Body of pancreas (tissue), 4 donors: ENCODE data around the gene EP400. TPM values are rescaled to one million over a fixed set of nuclear protein-coding genes. Genes with fewer than 3 reads are reported as not detected.

Source experiments
- ATAC-seq: fragments of 150-250 bp; one replicate; pipeline ENCODE4 v1.9.1; 2016
- DNase-seq, 4 donors: peaks; one replicate each; pipeline ENCODE4 v3.0.0-alpha.2; 2019
- H3K27ac ChIP-seq, 4 donors: fragments of 200-600 bp; sonication (generic); 1 replicate in 3 of 4; 2 replicates in 1 of 4; pipeline versions ENCODE4 v1.5.1 to v1.6.1; 2016 to 2019; ENCODE audit warnings: mild to moderate bottlenecking in 1 of 4, mixed read lengths in 1 of 4, moderate library complexity in 1 of 4
- H3K27me3 ChIP-seq, 2 donors: fragments of 200-600 bp; sonication (generic); one replicate each; pipeline ENCODE4 v1.6.0; 2016; ENCODE audit warnings: mild to moderate bottlenecking in 1 of 2
- H3K36me3 ChIP-seq, 2 donors: fragments of 200-600 bp; sonication (generic); replicated peaks in 1 of 2; 2 replicates each; pipeline ENCODE4 v1.5.1; 2016; ENCODE audit warnings: low read depth in 2 of 2; ENCODE audit not compliant: insufficient read depth in 1 of 2
- H3K4me1 ChIP-seq: fragments of 200-600 bp; sonication (generic); one replicate; pipeline ENCODE4 v1.6.0; 2016
- H3K4me3 ChIP-seq, 2 donors: fragments of 200-600 bp; sonication (generic); 1 replicate in 1 of 2; 2 replicates in 1 of 2; pipeline ENCODE4 v1.5.1; 2016 to 2019
- H3K9me3 ChIP-seq, 3 donors: fragments of 200-600 bp; sonication (generic); 1 replicate in 2 of 3; 2 replicates in 1 of 3; pipeline ENCODE4 v1.5.1; 2016
- POLR2A ChIP-seq, 3 donors: fragments of 450-650 bp; IDR thresholded peaks; one replicate each; pipeline ENCODE4 v1.6.1; 2016; ENCODE audit warnings: antibody characterized with exemption in 3 of 3, mild to moderate bottlenecking in 2 of 3
- WGBS, 2 donors: methylation state at CpG; one replicate each; pipeline ENCODE4 v1.1.5; 2017; 5-methylcytosine and 5-hydroxymethylcytosine counted together
- intact Hi-C: fragments of 100-400 bp; cut with DNase I; formaldehyde crosslinking; loops from one replicate; pipeline ENCODE4 v1.15.1; 2023
- total RNA-seq, 2 donors: library from RNA; depleted of rRNA; stranded (reverse); fragments of >200 nt; gene quantifications; one replicate each; pipeline ENCODE4 v1.1.0, GENCODE V29; 2016
- TF ChIP-seq, protein P1 (sequence below), 7 experiments: fragments of 450-650 bp in 4 of 7; fragments of 200-600 bp in 3 of 7; sonication (generic) in 3 of 7; IDR thresholded peaks; one replicate each; pipeline ENCODE4 v1.5.1; 2016 to 2019; ENCODE audit warnings: antibody characterized with exemption in 7 of 7

EP400 gene
- total RNA-seq, 2 donors from 2014 or later = 20.5 to 22.4 TPM

DNA sequence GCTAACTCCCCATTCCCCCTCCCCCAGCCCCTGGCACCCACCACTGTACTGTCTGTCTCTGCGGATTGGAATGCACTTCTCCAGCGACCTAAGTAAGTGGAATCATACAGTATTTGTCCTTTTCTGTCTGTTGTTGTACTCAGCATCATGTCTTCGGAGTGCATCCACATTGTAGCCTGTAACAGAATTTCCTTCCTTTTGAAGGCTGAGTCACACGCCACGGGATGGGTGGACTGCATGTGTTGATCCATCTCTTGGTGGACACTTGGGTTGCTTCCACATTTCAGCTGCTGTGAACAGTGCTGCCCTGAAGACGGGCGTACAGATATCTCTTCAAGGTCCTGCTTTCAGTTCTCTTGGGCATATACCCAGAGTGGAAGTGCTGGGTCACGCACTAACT lies 160.0 kb downstream of the EP400 start:
- Histone ChIP-seq H3K4me3 (no peak overlapping the region), H3K36me3 (peaks cover 0 to 21% of the 10 kb centered on the region in 2 donors)

DNA sequence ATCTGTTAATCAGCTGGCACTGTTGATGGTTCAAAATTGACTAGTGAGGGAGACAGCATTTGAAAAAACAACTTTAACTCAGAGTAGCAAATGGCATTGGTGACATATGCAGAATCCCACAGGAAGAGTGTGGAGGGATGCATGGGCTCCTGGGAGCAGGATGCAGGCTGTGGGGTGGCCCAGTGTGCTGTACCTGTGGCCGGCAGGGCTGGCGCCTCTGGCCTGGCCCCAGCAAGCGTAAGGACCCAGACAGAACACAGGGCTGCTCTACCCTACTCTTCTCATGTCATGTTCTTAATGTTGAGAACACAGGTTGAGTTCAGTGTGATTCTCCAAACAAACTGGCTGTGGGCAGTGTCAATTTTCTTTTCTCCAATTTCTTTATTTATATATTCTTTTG lies 160.9 kb downstream of the EP400 start:
- 64 to 95% methylated on average over 3 of the region's 3 CpGs for WGBS, 2 donors
- H3K4me1 ChIP-seq = no peaks in the 10 kb centered on the region
- H3K27ac ChIP-seq = no peak overlapping the region
- no peak for ATAC-seq
- TF ChIP-seq, protein P1, sequence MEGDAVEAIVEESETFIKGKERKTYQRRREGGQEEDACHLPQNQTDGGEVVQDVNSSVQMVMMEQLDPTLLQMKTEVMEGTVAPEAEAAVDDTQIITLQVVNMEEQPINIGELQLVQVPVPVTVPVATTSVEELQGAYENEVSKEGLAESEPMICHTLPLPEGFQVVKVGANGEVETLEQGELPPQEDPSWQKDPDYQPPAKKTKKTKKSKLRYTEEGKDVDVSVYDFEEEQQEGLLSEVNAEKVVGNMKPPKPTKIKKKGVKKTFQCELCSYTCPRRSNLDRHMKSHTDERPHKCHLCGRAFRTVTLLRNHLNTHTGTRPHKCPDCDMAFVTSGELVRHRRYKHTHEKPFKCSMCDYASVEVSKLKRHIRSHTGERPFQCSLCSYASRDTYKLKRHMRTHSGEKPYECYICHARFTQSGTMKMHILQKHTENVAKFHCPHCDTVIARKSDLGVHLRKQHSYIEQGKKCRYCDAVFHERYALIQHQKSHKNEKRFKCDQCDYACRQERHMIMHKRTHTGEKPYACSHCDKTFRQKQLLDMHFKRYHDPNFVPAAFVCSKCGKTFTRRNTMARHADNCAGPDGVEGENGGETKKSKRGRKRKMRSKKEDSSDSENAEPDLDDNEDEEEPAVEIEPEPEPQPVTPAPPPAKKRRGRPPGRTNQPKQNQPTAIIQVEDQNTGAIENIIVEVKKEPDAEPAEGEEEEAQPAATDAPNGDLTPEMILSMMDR (IDR thresholded peaks at IDR 0.05) = no peak
- no peak for TF ChIP-seq POLR2A (IDR thresholded peaks at IDR 0.05)
- intact Hi-C loops = no loop called here
- no peak overlapping the region for H3K4me3 ChIP-seq
- no peaks in the 10 kb centered on the region for H3K9me3 ChIP-seq
- no peak for DNase-seq
- H3K27me3 ChIP-seq = no peaks in the 10 kb centered on the region
- peaks cover 0 to 25% of the 10 kb centered on the region in 2 donors for H3K36me3 ChIP-seq

More for the DNA sequence above, 160.0 kb downstream of the EP400 start:
- H3K9me3 ChIP-seq = no peaks in the 10 kb centered on the region
- no peak overlapping the region for H3K27ac ChIP-seq
- no peaks in the 10 kb centered on the region for H3K27me3 ChIP-seq
- WGBS, 2 donors = 91% methylated on average over 8 of the region's 8 CpGs
- DNase-seq (no peak), ATAC-seq (no peak)
- no peak for TF ChIP-seq POLR2A (IDR thresholded peaks at IDR 0.05)
- TF ChIP-seq, protein P1 (IDR thresholded peaks at IDR 0.05) = no peak
- no peaks in the 10 kb centered on the region for H3K4me1 ChIP-seq
- intact Hi-C loops = no loop called here

DNA sequence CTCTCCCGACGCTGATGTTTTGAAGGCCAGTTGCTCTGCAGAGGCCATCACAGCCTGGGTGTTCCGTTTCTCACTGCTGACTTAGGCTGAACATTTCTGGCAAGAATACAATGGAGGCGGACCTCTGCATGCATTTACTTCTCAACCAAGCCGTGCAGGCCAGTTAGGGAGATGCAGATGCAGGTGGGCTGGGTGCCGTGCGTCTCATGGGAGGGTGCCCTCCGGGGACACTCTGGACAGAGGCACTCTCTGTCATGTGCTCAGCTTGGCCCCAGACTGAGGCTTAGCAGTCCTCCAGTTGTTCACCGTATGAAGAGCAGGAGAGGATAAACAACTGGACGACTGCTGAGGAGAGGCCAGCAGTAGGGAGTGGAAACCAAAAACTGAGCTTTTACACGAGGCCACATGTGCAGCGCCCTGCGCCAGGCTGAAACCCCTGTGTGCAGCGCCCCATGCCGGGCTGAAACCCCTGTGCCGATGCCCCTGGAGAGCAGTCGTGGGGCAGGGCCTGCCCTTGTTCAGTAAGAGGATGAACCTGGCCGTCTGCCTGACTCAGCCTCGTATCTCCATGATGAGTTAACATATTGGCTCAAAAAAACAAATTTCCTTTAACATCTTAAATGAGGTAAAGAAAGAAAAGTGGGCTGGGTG lies 162.0 kb downstream of the EP400 start:
- Histone ChIP-seq H3K27me3 (no peaks in the 10 kb centered on the region), H3K27ac (no peak overlapping the region), H3K9me3 (no peaks in the 10 kb centered on the region), H3K4me3 (no peak overlapping the region), H3K36me3 (peaks cover 0 to 25% of the 10 kb centered on the region in 2 donors), H3K4me1 (no peaks in the 10 kb centered on the region)
- WGBS, 2 donors = 93 to 94% methylated on average over 6 to 19 of the region's 19 CpGs
- ATAC-seq (no peak), DNase-seq (no peak)
- TF ChIP-seq, protein P1 (IDR thresholded peaks at IDR 0.05) = no peak
- no peak for TF ChIP-seq POLR2A (IDR thresholded peaks at IDR 0.05)
- intact Hi-C loops = no loop called here

DNA sequence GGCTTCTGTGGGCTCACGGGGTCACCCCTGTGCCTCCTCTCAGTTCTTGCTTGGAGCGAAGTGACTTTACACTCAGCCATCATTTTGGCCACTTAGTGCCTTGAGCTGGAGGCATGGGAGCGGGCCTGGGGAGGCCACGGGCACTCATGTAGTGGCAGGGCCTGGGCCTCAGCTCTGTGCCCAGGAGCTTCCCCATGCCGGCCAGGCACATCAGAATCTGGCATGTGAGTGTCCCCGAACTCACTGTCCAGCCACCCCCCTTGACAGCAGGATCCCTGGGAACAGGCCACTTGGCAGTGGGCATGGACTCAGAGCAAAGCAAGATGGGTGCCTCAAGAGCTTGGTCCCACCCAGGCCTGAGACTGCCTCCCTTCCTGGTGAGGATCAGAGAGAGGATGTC lies 164.9 kb downstream of the EP400 start:
- intact Hi-C loops = no loop called here
- H3K4me1 ChIP-seq = no peaks in the 10 kb centered on the region
- H3K27me3 ChIP-seq = no peaks in the 10 kb centered on the region
- H3K27ac ChIP-seq = no peak overlapping the region
- H3K9me3 ChIP-seq = no peaks in the 10 kb centered on the region
- DNase-seq = no peak
- WGBS, 2 donors = 94 to 100% methylated on average over 5 to 6 of the region's 6 CpGs
- TF ChIP-seq, protein P1 (IDR thresholded peaks at IDR 0.05) = no peak
- TF ChIP-seq POLR2A (IDR thresholded peaks at IDR 0.05) = no peak
- no peak for ATAC-seq
- H3K36me3 ChIP-seq = peaks cover 0 to 22% of the 10 kb centered on the region in 2 donors
- no peak overlapping the region for H3K4me3 ChIP-seq

DNA sequence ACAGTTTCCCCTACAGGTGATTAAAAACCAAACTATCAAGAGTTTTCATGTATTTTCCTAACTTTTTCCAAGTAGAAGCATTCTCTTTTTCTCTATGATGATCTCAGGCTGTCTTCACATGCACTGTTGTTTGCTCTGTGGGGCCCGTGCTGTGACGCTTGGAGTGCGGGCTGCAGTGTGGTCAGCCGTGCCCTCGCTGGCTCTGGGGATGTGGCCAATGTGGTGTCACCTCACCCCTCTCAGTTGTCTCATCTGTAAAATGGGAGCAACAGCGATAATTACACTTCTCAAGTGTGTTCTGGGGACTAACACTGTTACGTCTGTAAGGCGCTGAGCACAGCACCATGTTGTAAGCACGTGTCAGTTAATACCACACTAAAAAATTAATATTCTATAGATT lies 165.8 kb downstream of the EP400 start:
- no peaks in the 10 kb centered on the region for H3K4me1 ChIP-seq
- no peak overlapping the region for H3K4me3 ChIP-seq
- 81 to 96% methylated on average over 9 of the region's 9 CpGs for WGBS, 2 donors
- intact Hi-C loops = no loop called here
- peaks cover 0 to 23% of the 10 kb centered on the region in 2 donors for H3K36me3 ChIP-seq
- DNase-seq = no peak
- H3K9me3 ChIP-seq = no peaks in the 10 kb centered on the region
- no peak for TF ChIP-seq POLR2A (IDR thresholded peaks at IDR 0.05)
- TF ChIP-seq, protein P1 (IDR thresholded peaks at IDR 0.05) = no peak
- ATAC-seq = no peak
- no peaks in the 10 kb centered on the region for H3K27me3 ChIP-seq
- H3K27ac ChIP-seq = no peak overlapping the region
